ENCODE measurements around the gene HS1BP3.

The HS1BP3 gene

DNA sequence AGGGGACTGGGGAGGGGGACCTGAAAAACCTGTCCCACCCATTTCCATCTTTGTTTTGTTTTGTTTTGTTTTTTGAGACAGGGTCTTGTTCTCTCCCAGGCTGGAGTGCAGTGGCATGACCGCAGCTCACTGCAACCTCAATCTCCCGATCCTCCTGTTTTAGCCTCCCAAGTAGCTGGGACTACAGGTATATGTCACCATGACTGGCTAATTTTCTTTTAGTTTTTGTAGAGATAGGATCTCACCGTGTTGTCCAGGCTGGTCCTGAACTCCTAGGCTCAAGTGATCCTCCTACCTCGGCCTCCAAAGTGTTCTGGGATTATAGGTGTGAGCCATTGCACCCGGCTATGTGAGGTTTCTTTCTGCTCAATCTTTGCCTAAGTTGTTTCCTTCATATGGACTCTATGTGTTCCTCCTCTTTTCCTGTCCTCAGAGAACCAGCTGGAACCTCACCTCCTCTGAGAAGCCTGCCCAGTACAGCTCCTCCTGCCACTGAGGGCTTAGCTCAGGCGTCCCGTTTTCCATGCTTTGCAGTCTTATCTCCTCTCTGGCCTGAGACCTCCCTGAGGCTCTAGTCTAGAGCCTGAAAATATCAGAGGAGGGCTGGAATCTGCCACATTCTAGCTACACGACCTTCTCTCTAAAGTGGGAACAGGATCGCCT, 74.8 kb downstream of the HS1BP3 start:
- Histone ChIP-seq H3K27me3 (ENCODE audit: insufficient read depth, poor library complexity, severe bottlenecking) (no peaks in the 10 kb centered on the region), H3K27ac (ENCODE audit: poor library complexity, severe bottlenecking) (no peak overlapping the region), H3K9me3 (ENCODE audit: severe bottlenecking) (no peaks in the 10 kb centered on the region), H3K4me3 (ENCODE audit: severe bottlenecking) (no peak overlapping the region), H3K36me3 (ENCODE audit: low read depth) (no peaks in the 10 kb centered on the region), H3K4me1 (ENCODE audit: insufficient read depth, poor library complexity, severe bottlenecking) (peaks cover 29% of the 10 kb centered on the region)
- no peak for DNase-seq (ENCODE audit: low spot score)
- no peak for ATAC-seq (ENCODE audit: low read depth)
- TF ChIP-seq, protein P1, sequence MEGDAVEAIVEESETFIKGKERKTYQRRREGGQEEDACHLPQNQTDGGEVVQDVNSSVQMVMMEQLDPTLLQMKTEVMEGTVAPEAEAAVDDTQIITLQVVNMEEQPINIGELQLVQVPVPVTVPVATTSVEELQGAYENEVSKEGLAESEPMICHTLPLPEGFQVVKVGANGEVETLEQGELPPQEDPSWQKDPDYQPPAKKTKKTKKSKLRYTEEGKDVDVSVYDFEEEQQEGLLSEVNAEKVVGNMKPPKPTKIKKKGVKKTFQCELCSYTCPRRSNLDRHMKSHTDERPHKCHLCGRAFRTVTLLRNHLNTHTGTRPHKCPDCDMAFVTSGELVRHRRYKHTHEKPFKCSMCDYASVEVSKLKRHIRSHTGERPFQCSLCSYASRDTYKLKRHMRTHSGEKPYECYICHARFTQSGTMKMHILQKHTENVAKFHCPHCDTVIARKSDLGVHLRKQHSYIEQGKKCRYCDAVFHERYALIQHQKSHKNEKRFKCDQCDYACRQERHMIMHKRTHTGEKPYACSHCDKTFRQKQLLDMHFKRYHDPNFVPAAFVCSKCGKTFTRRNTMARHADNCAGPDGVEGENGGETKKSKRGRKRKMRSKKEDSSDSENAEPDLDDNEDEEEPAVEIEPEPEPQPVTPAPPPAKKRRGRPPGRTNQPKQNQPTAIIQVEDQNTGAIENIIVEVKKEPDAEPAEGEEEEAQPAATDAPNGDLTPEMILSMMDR (IDR thresholded peaks at IDR 0.05; ENCODE audit: poor library complexity, severe bottlenecking) = no peak

DNA sequence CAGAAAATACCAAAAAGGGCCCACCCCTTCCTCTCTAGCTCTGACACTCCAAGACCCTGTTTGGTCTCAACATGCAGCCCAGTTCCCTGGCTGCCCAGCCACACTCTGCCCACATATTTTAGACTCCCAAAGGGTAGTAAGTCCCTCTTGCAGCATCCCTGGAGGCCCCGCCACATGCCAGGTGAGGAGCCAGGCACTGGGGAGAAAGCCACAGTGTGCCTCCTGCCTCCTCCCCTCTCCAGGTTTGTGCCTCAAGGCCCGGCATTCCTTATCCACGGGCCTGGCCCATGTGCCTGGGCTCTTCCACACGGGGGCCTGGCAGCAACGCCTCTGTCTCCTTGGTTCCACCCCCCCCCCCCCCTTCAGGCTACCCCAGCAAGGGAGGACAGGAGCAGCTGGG, 75.5 kb downstream of the HS1BP3 start:
- H3K9me3 ChIP-seq (ENCODE audit: severe bottlenecking) = no peaks in the 10 kb centered on the region
- TF ChIP-seq, protein P1 (IDR thresholded peaks at IDR 0.05; ENCODE audit: poor library complexity, severe bottlenecking) = no peak
- no peak overlapping the region for H3K4me3 ChIP-seq (ENCODE audit: severe bottlenecking)
- peaks cover 29% of the 10 kb centered on the region for H3K4me1 ChIP-seq (ENCODE audit: insufficient read depth, poor library complexity, severe bottlenecking)
- no peaks in the 10 kb centered on the region for H3K36me3 ChIP-seq (ENCODE audit: low read depth)
- H3K27me3 ChIP-seq (ENCODE audit: insufficient read depth, poor library complexity, severe bottlenecking) = no peaks in the 10 kb centered on the region
- ATAC-seq (ENCODE audit: low read depth) (no peak), DNase-seq (ENCODE audit: low spot score) (no peak)
- no peak overlapping the region for H3K27ac ChIP-seq (ENCODE audit: poor library complexity, severe bottlenecking)

DNA sequence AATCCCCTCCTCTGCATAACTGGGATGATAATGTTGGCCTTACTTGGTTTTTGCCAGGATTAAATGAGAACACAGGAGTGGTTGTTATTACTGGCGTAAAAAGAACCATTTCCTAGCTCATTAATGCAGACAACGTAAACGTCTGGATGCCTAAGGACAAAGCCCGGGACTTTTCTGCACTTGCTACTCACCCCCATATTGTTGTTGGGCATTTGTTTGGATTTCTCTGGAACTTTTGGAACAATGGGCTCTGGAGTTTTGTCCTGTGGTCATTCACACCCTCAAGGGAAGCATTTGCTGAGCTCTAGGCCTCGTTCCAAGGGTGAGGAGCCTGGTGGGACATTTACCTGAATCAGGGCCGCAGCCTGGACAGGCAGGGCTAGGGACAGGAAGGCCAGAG, 76.0 kb downstream of the HS1BP3 start:
- H3K27ac ChIP-seq (ENCODE audit: poor library complexity, severe bottlenecking) = no peak overlapping the region
- H3K4me3 ChIP-seq (ENCODE audit: severe bottlenecking) = no peak overlapping the region
- TF ChIP-seq, protein P1 (IDR thresholded peaks at IDR 0.05; ENCODE audit: poor library complexity, severe bottlenecking) = no peak
- ATAC-seq (ENCODE audit: low read depth) (no peak), DNase-seq (ENCODE audit: low spot score) (no peak)
- H3K27me3 ChIP-seq (ENCODE audit: insufficient read depth, poor library complexity, severe bottlenecking) = no peaks in the 10 kb centered on the region
- no peaks in the 10 kb centered on the region for H3K36me3 ChIP-seq (ENCODE audit: low read depth)
- H3K9me3 ChIP-seq (ENCODE audit: severe bottlenecking) = no peaks in the 10 kb centered on the region
- H3K4me1 ChIP-seq (ENCODE audit: insufficient read depth, poor library complexity, severe bottlenecking) = peaks cover 27% of the 10 kb centered on the region

DNA sequence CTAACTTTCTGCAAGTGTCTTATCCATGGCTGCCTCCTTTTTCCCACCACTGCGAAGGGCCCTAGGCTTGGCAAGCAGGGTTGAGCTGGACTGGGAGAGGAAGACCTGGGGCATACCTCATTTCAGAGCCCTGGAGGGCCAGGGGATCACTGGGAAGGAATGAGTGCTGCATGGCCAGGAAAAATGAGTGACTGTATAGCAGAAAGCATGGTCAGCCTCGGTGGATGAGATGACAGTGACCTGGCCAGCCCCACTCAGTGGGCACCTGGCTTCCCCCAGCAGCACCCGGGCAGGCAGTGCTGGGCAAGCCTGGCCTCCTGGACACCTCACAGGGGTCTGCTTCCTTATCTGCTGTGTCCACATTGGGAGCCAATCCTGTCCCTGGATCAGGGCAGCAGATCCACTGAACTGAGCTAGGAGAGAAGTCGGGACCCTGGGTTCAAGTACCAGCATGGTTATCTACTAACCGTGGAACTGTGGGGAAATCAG, 76.4 kb downstream of the HS1BP3 start:
- Histone ChIP-seq H3K27me3 (ENCODE audit: insufficient read depth, poor library complexity, severe bottlenecking) (no peaks in the 10 kb centered on the region), H3K36me3 (ENCODE audit: low read depth) (no peaks in the 10 kb centered on the region), H3K9me3 (ENCODE audit: severe bottlenecking) (no peaks in the 10 kb centered on the region), H3K27ac (ENCODE audit: poor library complexity, severe bottlenecking) (no peak overlapping the region), H3K4me3 (ENCODE audit: severe bottlenecking) (no peak overlapping the region), H3K4me1 (ENCODE audit: insufficient read depth, poor library complexity, severe bottlenecking) (peaks cover 23% of the 10 kb centered on the region)
- TF ChIP-seq, protein P1 (IDR thresholded peaks at IDR 0.05; ENCODE audit: poor library complexity, severe bottlenecking) = no peak
- DNase-seq (ENCODE audit: low spot score) (no peak), ATAC-seq (ENCODE audit: low read depth) (no peak)
